Endodermal cell (in vitro differentiated cells): Measurements from ENCODE around the gene MTREX. TPM values are rescaled to one million over a fixed set of nuclear protein-coding genes. Genes with fewer than 3 reads are reported as not detected.

Experiments used
- DNase-seq: peaks from one replicate; pipeline ENCODE4 v3.0.0-alpha.2; 2017
- H3K27ac ChIP-seq: 2 replicates; pipeline ENCODE4 v1.5.1; 2013; ENCODE audit warnings: mild to moderate bottlenecking, low read depth, low read length, moderate library complexity
- H3K27me3 ChIP-seq: 2 replicates; pipeline ENCODE4 v1.6.1; 2013; ENCODE audit warnings: mild to moderate bottlenecking, low read length, moderate library complexity; ENCODE audit not compliant: insufficient read depth, control insufficient read depth, poor library complexity, severe bottlenecking
- H3K36me3 ChIP-seq: 2 replicates; pipeline ENCODE4 v1.7.0; 2013; ENCODE audit warnings: mild to moderate bottlenecking, low read length, moderate library complexity; ENCODE audit not compliant: control insufficient read depth, insufficient read depth
- H3K4me1 ChIP-seq: one replicate; pipeline ENCODE4 v1.7.0; 2013; ENCODE audit warnings: low read length; ENCODE audit not compliant: control insufficient read depth, insufficient read depth
- H3K4me3 ChIP-seq: 2 replicates; pipeline ENCODE4 v1.5.1; 2013; ENCODE audit warnings: mild to moderate bottlenecking, low read length, moderate library complexity
- H3K9ac ChIP-seq: 2 replicates; pipeline ENCODE4 v1.6.1; 2013; ENCODE audit warnings: mild to moderate bottlenecking, low read length, moderate library complexity; ENCODE audit not compliant: poor library complexity, severe bottlenecking; ENCODE audit errors: extremely low read depth
- H3K9me3 ChIP-seq: 2 replicates; pipeline ENCODE4 v1.6.1; 2013; ENCODE audit warnings: mild to moderate bottlenecking, low read length, moderate library complexity; ENCODE audit not compliant: control insufficient read depth
- H3K27ac Mint-ChIP-seq: 2 replicates; pipeline ENCODE4 v1.8.0; 2020; ENCODE audit warnings: mixed read lengths
- H3K27me3 Mint-ChIP-seq: 2 replicates; pipeline ENCODE4 v1.8.0; 2021; ENCODE audit warnings: mild to moderate bottlenecking, mixed read lengths; ENCODE audit not compliant: insufficient read depth
- H3K36me3 Mint-ChIP-seq: 2 replicates; pipeline ENCODE4 v1.8.0; 2020; ENCODE audit warnings: low read depth, mixed read lengths
- H3K4me1 Mint-ChIP-seq: 2 replicates; pipeline ENCODE4 v1.8.0; 2020; ENCODE audit warnings: mixed read lengths
- H3K4me3 Mint-ChIP-seq: 2 replicates; pipeline ENCODE4 v1.8.0; 2020; ENCODE audit warnings: mild to moderate bottlenecking, moderate library complexity, mixed read lengths
- H3K9me3 Mint-ChIP-seq: 2 replicates; pipeline ENCODE4 v1.8.0; 2020; ENCODE audit warnings: mild to moderate bottlenecking, mixed read lengths
- WGBS, 2 experiments: methylation state at CpG; one replicate each; pipeline versions ENCODE4 v1.1.5 to v1.1.7; 2013; ENCODE audit warnings: missing lambda C conversion rate in 2 of 2, mixed read lengths in 1 of 2; ENCODE audit not compliant: insufficient coverage in 1 of 2, insufficient read length in 1 of 2; 5-methylcytosine and 5-hydroxymethylcytosine counted together
- total RNA-seq, 2 donors: library from RNA; stranded (reverse); fragmentation: NEBNext Ultra II Directional in 1 of 2; extraction: Animal tissue kit (Norgen Biotek cat#: 25700) in 1 of 2; gene quantifications; 2 replicates in 1 of 2; 3 replicates in 1 of 2; pipeline ENCODE4 v1.2.1, GENCODE V29; 2021
- TF ChIP-seq, protein P1 (sequence below): fragments of 200-600 bp; sonication (generic); conservative IDR thresholded peaks from 2 replicates; pipeline ENCODE4 v1.5.0; 2021; ENCODE audit warnings: antibody characterized with exemption, mild to moderate bottlenecking

The MTREX gene
- total RNA-seq, 2 donors from 2014 or later: 91.0 to 106 TPM

- Mint-ChIP-seq H3K27me3 (no peaks in the 10 kb centered on the region), H3K4me3 (no peak overlapping the region), H3K36me3 (peaks cover 82% of the 10 kb centered on the region), H3K27ac (no peak overlapping the region), H3K9me3 (peaks cover 36% of the 10 kb centered on the region), H3K4me1 (no peaks in the 10 kb centered on the region)
- Histone ChIP-seq H3K27ac (no peak overlapping the region), H3K36me3 (peaks cover 87% of the 10 kb centered on the region), H3K9ac (no peak overlapping the region), H3K4me1 (no peaks in the 10 kb centered on the region), H3K4me3 (no peak overlapping the region), H3K27me3 (no peaks in the 10 kb centered on the region), H3K9me3 (peaks cover 45% of the 10 kb centered on the region)
- TF ChIP-seq, protein P1, sequence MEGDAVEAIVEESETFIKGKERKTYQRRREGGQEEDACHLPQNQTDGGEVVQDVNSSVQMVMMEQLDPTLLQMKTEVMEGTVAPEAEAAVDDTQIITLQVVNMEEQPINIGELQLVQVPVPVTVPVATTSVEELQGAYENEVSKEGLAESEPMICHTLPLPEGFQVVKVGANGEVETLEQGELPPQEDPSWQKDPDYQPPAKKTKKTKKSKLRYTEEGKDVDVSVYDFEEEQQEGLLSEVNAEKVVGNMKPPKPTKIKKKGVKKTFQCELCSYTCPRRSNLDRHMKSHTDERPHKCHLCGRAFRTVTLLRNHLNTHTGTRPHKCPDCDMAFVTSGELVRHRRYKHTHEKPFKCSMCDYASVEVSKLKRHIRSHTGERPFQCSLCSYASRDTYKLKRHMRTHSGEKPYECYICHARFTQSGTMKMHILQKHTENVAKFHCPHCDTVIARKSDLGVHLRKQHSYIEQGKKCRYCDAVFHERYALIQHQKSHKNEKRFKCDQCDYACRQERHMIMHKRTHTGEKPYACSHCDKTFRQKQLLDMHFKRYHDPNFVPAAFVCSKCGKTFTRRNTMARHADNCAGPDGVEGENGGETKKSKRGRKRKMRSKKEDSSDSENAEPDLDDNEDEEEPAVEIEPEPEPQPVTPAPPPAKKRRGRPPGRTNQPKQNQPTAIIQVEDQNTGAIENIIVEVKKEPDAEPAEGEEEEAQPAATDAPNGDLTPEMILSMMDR: no peak
- no peak for DNase-seq
- 92 to 100% methylated on average over 1 of the region's 1 CpG for WGBS, 2 experiments
These were observed 63.4 kb downstream of the MTREX start for GRCh38 chr5:55371145-55371544.

- no peak overlapping the region for H3K4me3 Mint-ChIP-seq
These were observed 64.5 kb downstream of the MTREX start for GRCh38 chr5:55372130-55372925.

DNA sequence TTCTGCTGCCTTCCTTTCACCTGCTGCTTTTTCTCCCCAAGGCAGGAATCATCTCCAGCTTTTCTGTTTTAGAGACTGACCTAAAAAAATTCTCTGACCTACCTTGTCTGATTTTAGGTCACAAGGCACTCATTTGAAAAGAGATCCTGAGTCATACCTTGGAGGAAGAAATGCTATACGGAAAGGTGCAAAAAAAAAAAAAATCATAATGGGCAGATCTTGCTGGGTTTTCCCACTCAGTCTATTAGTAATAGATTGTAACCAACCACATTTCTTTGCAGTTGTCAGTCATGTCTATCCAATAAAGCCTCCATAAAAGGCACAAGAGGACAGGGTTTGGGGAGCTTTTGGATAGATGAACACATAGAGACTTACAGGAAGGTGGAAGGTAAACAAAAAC, 70.0 kb downstream of the MTREX start:
- H3K4me1 Mint-ChIP-seq: no peaks in the 10 kb centered on the region
- no peaks in the 10 kb centered on the region for H3K27me3 Mint-ChIP-seq
- Histone ChIP-seq H3K27ac (no peak overlapping the region), H3K4me1 (no peaks in the 10 kb centered on the region), H3K9me3 (peaks cover 33% of the 10 kb centered on the region), H3K27me3 (no peaks in the 10 kb centered on the region), H3K4me3 (no peak overlapping the region), H3K36me3 (peaks cover 82% of the 10 kb centered on the region), H3K9ac (no peak overlapping the region)
- DNase-seq: no peak
- H3K4me3 Mint-ChIP-seq: no peak overlapping the region
- H3K9me3 Mint-ChIP-seq: peaks cover 31% of the 10 kb centered on the region
- no peak overlapping the region for H3K27ac Mint-ChIP-seq
- WGBS, 2 experiments: 94 to 100% methylated on average over 1 of the region's 1 CpG
- TF ChIP-seq, protein P1: no peak
- peaks cover 72% of the 10 kb centered on the region for H3K36me3 Mint-ChIP-seq

More at GRCh38 chr5:55372130-55372925, 64.5 kb downstream of the MTREX start:
- H3K36me3 ChIP-seq: peaks cover 82% of the 10 kb centered on the region
- DNase-seq: no peak
- Mint-ChIP-seq H3K4me1 (no peaks in the 10 kb centered on the region), H3K27me3 (no peaks in the 10 kb centered on the region), H3K36me3 (peaks cover 76% of the 10 kb centered on the region), H3K27ac (no peak overlapping the region), H3K9me3 (peaks cover 38% of the 10 kb centered on the region)
- H3K9ac ChIP-seq: no peak overlapping the region
- H3K9me3 ChIP-seq: peaks cover 48% of the 10 kb centered on the region
- no peak overlapping the region for H3K27ac ChIP-seq
- H3K4me1 ChIP-seq: no peaks in the 10 kb centered on the region
- H3K4me3 ChIP-seq: peak overlapping the region; percentile 69
- H3K27me3 ChIP-seq: no peaks in the 10 kb centered on the region
- TF ChIP-seq, protein P1: no peak
- 96% methylated on average over 5 to 7 of the region's 7 CpGs for WGBS, 2 experiments
